GM18498 (cell line): ENCODE results near the gene SLX4.
"Not testable (repeated sequence)": the region's sequence is repeated elsewhere in the genome, so short reads cannot be mapped to it uniquely, and the experiment has no call there.

ENCODE experiments used
- ATAC-seq: cut with Tn5 transposase; IDR thresholded peaks from one replicate; pipeline ENCODE4 v1.9.1; 2021; ENCODE audit warnings: mild to moderate bottlenecking, moderate library complexity; ENCODE audit not compliant: unreplicated experiment

The SLX4 gene

DNA sequence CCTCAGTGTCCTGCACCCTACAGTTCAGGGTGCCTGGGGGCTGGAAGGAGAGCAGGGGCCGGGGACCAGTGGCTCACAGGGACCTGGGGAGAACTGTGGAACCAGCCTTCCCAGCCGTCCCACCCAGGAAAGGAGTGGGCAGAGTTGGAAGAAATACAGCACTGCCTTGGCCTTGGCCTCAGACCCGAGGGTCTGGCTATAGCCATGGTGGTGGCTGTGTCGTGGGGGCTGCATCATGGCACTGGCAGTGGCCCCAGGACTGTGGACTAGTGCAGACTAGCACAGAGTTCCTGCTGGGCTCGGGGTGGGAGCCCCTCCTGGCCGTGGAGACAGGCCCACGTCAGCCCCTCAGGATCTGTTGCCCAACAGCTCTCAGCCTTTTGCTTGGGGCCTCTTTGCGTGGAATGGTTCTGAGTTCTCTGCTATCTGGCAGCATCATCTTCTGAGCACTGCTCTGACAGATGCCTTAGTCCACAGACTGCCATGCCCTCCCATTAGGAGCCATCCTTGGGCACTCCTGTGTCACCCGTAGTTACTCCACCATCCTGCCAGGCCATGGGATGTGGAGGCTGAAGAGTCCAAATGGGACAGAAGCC is 30.5 kb upstream of the SLX4 start:
- ATAC-seq = no peak

DNA sequence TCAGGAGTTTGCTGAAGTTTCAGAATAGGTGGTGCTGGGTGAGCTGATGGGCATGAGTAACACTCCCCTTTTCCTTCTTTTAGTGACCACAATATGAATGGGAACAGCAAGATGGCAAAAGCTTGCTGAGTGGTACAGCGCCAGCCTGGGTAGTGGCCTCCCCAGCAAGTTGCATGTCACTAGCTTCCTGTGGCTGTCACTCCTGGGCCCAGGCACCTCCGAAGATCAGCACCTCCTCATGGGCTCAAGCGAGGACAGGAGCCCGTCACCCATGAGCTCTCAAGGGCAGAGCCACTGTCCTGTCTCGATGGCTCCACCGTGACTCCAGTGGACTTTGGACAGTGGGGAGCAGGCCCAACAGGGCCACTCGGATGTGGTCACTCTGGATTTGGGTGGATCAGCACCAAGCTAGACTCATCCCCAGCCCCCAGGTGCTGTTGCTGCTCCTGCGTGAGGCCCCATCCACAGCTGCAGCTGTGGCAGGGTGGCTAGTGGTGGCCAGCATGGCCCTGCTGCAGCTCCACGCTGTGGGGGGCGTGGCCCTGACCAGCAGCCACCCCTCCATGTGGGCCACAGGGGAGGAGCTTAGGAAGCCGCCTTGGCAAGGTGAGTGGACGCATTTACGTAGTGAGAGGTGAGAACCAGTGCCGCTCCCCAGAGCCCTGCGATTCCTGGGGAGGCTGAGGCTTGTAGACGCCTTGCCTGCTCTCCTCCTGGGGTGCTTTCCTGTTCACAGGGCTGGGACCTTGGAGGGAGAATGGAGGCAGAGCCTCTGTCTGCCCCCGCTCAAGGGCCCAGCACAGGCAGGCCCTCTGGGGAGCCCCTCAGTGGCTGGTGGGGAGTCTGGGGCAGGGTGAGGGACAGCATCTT is 29.5 kb upstream of the SLX4 start:
- ATAC-seq = no peak

DNA sequence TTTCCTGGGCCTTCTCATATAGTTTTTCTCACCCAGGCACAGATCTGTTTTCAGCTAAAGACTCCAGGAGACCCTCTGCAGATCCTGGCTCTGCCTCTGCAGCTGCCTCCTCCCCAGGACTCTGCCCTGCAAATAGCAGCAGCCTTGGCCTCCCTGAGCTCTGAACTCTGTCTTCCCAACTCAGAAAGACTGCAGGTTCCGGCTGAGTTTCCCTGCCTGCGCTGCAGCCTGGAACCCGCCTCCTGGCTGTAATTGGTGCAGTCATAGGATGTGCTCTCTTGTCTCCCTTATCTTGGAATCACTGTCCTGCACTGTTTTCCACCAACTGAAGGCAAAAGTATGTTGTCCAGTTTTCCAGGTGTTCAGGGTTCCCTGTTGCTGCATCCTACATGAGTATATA is 28.8 kb upstream of the SLX4 start:
- no peak for ATAC-seq

DNA sequence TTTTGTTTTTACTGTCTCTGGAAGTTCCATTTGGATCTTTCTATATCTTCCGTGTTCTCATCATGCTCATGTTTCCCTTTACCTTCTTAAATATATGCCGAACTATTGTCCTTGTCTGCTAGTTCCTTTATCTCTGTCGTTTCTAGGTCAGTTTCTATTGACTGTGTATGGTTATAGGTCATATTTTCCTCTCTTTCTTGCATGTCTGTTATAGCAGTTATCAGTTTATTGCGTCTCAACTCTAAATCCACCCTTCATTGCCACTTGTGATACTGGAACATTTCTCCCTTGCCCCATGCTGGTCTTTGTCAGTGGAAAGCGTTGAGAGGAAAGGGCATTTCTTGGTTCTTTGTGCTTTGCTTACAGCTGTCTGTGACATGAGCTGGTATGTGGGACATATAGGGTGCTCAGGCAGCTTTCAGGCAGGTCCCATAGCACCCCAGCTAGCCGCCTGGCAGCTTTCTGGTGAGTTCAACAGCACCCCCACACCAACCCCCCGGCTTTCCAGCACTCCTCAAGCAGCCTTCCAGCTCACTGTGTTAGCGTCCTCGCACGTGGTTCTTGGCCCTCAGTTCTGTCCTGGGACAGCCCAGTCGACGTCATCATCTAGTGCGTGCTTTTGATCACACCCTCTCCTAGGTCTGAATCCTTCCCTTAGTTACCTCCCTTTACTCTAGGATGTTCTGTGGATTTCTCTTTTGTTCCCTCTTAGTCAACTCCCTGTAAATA is 27.7 kb upstream of the SLX4 start:
- ATAC-seq = no peak

DNA sequence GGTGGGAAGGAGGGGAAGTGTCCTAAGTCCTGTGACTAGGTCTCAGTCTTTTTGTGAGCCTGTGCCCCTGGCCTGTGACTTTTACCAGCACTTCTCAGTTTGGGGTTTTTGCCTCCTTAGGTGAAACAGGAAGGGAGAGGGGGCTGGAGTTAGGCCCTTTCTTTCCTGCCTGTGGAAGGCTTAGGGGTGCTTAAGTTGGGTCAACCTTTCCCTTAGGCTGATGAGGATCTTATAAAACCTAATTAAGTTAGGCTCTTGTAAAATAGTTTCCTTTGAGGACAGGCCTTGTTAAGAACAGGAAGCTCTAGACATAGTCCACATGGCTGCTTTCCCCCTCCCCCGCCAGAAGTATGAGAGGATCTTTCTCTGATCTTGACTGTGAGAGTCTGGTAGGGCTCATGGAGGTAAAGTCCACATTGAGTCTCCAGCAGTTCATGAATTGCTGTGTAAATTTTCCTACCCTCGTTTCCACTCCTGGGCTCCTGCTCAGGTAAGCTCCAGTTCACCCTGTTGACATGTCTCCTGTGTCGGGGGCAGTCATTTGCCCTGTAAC is 26.0 kb upstream of the SLX4 start:
- ATAC-seq = no peak

DNA sequence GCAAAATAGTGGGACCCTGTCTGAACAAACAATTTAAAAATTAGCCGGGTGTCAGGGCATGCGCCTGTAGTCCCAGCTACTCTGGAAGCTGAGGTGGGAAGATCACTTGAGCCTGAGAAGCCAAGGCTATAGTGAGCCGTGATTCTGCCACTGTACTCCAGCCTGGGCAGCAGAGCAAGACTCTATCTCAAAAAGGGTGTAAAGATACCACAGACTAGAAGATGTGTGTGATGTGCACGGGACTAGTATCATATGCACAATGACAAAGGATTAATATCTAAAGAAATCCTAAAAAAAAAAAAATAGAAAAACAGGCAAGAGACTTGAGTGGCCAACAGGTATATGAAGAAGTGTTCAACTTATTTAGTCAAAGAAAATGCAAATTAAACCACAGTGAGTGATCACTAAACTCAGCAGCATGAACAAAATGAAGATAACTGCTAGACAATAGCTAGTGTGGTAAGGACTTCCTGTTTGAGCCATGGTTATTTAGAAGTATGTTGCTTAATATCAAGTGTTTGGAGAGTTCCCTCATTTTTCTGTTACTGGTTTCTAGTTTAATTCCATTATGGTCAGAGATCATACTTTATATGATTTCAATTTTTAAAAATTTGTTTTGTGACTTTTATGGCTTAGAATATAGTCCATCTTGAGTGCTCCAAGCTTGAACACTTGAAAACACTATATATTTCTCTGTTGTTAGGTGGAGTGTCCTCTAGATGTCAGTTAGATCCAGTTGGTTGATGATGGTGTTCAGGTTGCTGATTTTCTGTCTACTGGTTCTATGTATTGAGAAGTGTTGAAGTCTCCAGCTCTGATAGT is 14.7 kb upstream of the SLX4 start:
- ATAC-seq = peak; percentile 51

DNA sequence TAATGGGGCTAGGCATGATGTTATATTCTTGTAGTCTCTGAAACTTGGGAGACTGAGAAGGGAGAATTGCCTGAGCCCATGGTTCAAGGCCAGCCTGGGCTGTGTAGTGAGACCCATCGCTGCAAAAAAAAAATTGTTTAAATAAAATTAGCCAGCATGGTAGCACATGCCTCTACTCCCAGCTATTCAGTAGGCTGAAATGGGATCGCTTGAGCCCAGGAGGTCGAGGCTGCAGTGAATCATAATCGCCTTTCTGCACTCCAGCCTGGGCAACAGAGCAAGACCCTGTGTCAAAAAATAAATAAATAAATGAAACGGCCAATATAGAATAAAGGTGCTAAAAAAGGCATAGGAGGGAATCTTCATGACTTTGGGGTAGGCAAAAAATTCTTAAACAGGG is 13.9 kb upstream of the SLX4 start:
- no peak for ATAC-seq

DNA sequence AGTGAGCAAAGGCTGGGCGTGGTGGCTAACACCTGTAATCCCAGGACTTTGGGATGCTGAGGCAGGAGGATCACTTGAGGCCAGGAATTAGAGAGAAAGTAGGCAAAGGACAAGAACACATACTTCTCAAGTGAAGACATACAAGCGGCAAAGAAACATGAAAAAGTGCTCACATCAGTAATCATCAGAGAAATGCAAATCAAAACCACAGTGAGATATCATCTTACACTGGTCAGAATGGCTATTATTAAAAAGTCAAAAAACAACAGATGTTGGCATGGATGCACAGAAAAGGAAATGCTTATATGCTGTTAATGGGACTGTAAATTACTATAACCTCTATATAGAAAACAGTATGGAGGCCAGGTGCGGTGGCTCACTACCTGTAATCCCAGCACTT is 12.2 kb upstream of the SLX4 start:
- ATAC-seq = peak; percentile 43

DNA sequence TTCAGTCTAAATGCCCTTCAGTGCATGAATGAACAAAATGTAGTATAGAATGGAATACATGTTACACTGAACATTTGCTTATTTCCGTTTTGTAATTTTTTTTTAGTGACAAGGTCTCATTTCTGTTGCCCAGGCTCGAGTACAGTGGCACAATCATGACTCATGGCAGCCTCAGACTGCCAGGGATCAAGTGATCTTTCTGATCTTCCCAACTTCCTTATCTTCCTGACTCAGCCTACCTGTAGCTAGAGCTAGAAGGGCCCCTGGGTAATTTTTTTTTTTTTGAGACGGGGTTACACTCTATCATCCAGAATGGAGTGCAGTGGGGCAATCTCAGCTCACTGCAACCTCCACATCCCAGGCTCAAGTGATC is 7.3 kb upstream of the SLX4 start:
- no peak for ATAC-seq

DNA sequence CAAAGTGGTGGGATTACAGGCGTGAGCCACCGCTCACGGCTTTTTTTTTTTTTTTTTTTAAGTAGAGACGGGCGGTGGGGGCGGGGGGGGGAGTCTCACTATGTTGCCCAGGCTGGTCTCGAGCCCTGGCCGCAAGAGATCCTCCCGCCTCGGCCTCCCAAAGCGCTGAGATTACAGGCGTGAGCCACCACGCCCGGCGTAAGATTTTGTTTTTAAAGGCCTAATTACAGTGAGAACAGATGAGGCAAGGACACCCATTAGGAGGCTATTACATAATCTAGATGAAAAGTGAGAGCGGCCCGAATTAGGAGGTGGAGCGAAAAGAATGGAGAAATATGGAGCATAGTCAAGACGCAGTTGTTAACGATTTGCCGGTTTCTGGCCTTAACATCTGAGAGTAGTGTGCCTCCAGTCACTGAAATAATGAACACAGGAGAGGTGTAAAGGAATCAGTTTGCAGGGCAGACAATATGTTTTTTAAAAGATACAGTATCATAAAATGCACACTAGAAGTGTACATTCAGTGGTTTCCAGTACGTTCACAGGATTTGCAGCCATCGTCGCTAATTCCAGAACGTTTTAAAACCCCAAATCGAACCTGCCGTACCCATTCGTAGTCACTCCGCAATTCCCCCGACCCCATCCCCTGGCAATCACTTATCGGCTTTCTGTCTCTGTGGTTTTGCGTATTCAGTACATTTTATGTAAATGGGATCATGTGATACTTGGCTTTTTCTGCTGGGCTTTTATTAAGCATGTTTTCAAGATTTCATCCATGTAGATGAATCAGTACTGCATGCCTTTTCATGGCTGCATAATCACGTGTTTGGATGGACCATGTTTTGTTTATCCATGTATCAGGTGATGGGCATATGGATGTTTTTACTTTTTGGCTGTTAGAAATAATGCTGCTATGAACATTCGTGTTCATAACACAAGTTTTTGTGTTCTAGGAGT is 1.4 kb upstream of the SLX4 start:
- ATAC-seq = no peak

DNA sequence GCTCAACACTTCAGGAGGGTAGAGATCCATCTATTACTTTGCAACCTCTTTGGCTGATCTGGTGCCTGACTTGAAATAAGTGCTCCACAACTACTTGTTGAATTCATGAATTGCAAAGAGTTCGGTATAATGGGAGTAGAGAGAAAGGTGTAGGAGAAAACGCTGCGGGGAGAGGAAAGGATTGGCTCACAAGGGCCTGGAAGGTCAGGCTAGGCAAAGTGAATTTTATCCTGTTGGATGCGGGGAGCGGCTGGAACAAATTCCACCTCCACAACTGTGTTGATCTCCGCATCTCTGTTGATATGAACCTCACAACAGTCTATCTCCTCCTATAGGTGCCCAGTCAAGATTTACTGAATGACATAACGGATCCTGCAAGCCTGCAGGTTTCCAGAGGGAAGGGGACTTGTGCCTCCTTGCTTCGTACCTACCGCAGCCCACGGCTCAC is 684 bp downstream of the SLX4 start:
- no peak for ATAC-seq

DNA sequence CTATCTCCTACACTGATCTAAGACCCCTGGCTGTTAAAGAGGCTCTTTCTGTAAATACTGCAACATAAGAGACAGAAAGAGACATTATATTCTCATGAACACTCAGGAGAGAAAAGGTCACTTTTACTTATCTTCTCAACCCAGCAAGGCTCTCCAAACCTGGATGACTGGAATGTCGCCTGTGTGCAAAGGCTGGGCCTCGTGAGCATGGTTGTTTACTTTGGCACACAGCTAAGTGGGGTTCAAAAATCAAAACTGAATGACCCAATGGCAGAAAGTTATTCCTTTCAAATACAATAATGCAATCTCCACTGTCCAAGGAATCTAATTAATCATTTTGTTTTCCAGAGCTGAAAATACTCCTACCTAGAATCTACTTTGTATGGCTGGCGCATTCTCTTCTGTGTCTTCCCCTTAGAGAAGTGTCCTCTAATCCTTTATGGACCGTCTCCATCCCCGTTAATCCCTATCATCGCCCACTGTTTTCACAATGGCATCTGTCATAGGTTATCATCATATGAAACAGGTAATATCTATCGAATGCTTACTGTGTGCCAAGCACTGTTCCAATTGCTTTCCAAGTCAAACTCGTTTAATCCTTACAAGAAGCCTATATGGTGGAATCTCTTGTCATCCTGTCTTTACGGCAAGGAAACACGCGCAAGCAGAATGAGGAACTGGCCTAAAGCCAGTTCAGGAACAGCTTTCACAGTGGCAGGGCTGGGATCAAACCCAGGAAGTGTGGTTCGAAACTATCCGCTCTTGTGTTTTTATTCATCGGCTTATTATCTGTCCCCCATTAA is 1.3 kb downstream of the SLX4 start:
- ATAC-seq = no peak

DNA sequence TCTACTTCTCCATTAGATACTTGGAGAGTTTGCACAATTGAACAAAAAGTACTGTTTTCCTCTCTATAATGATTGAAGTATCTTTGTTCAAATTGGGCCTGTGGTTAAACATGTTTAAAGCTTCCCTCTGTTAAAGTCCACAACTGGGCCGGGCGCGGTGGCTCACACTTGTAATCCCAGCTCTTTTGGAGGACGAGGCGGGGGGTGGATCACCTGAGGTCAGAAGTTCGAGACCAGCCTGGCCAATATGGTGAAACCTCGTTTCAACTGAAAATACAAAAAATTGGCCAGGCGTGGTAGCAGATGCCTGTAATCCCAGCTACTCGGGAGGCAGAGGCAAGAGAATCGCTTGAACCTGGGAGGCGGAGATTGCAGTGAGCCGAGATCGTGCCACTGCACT is 2.4 kb downstream of the SLX4 start:
- ATAC-seq = not testable (repeated sequence)

DNA sequence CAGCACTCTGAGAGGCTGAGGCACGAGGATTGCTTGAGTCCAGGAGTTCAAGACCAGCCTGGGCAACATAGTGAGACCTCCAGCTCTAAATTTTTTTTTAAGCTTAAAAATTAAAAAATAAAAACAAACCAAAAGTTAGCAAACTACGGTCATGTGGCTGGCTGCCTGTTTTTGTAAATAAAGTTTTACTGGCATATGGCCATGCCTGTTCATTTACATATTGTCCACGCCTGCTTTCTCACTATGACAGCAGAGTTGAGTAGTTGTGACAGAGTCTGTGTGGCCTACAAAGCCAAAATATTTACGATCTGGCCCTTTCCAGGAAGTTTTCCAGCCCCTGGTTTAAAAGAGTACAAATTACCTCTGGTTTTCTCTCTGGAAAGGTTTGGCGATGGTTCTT is 3.3 kb downstream of the SLX4 start:
- no peak for ATAC-seq

DNA sequence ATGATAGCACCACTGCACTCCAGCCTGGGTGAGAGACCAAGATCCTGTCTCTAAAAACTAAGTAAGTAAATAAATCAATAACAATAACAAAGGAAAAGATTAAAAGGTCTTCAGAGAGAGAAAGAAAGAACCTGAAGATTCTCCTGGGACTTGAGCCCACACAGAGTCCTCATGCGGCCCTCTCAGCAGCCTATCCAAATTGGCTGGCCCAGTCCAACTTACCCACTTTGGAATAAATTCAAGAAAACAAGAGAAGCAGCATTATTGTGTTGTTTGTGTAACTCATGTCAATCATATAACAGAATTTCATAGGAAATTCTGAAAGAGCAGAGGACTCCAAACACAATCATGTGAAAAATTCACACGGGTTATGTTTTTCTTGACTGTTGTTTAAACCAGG is 3.8 kb downstream of the SLX4 start:
- no peak for ATAC-seq

DNA sequence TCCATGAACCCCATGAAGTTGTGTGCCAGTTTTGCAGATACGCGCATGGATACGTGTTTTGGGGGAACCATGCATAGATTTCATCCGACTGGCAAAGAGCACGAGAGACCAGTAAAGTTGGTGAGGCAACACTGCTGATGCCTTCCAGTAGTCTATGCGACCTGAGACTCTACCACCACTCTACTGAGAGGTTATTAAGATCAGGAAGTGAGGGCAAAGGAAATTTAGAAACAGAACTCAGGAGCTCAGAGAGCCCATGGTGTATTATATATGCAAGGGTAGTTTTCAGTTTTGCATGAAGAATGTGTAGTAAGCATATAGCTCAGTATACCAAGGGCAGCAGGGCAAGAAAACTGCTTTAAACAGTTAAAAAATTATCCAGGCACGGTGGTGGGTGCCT is 4.2 kb downstream of the SLX4 start:
- no peak for ATAC-seq

DNA sequence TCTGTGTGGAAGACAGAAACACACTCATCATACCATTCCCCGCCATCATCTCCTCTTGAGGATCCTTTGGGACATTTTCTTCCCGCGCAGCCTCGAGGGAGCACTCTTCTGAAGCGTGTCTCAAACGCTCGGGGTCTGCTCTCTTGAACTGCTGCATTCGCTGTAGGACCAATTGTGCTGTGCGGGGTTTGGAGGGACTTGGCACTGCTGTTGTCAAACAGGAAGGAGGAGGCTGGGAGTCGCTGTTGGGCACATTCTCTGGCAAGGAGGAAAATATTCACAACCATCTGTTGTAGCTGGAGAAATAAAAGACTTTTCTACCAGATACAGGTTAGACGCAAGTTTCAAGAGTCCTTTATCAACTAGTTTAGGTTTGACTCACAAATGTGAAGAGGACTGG is 5.0 kb downstream of the SLX4 start:
- ATAC-seq = no peak

DNA sequence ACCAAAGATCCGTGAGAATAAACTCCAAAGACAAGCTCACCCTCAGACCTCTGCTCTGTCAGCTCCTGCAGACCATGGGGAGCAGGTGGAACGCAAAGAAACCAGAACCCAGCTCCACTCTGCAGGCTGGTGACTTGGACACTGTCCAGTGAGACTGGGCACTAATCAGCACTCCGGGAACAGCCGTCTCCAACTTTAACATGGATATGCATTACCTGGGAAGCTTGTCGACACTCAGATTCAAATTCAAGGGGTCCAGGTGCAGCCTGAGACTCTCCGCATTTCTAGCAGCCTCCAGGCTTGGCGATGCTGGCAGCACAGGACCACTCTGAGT is 9.1 kb downstream of the SLX4 start:
- no peak for ATAC-seq
